HG02588 (cell line): ENCODE measurements around the gene SCUBE3.

Experiments used
- ATAC-seq: cut with Tn5 transposase; IDR thresholded peaks from one replicate; pipeline ENCODE4 v1.9.1; 2021; ENCODE audit warnings: mild to moderate bottlenecking, moderate library complexity; ENCODE audit not compliant: unreplicated experiment

Gene SCUBE3

GRCh38 chr6:35297601-35298481 lies 84.1 kb downstream of the SCUBE3 start, which contains the start of gene DEF6:
Gene DEF6 (plus strand): TSS chr6:35297818. CDS start chr6:35297857, 39 bp downstream.
- peak; percentile 77 for ATAC-seq

- ATAC-seq = no peak
Measured at GRCh38 chr6:35298625-35299140, 84.9 kb downstream of the SCUBE3 start.

DNA sequence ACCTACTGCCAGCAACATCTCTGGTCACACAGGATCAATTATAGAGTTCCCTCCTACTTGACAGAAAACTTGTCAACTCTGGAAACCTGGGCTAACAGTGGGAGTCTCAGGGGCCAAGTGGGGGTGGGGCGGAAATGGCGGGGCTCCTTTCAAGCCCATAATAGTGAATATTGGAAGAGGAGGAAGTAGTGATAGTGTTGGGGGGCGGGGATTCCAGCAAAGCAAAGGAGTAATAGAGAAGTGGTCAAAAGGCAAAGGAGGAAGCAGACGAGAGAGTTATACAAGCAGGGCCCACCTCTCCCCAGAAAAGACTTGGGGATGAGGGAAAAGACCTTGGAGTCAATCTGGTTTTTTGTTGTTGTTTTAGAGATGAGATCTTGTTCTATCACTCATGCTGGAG lies 85.9 kb downstream of the SCUBE3 start:
- ATAC-seq = no peak

DNA sequence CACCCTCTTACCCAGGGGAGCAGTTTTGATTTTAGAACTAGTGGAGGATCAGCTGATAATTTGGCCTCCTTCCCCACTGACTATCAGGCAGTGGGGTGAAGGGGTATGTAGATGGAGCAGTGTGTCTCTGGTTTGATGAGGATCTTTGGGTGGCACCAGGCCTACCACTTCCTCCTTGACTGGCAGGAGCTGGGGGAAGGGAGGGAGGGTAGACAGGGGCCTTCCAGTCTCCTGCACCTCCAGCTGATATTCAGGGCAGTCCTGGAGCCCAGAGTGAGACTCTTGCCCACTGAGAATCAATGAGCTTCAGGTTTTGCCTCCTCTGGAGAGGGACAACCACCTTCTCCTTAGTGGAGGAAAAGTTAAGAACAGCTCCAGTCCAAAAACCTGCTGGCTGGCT lies 87.1 kb downstream of the SCUBE3 start:
- ATAC-seq = no peak
